ENCODE data around the gene FKBP7. TPM values are rescaled to one million over a fixed set of nuclear protein-coding genes. Genes with fewer than 3 reads are reported as not detected.

FKBP7 gene
- total RNA-seq, 1 donor from 2014 or later: 15.5 TPM

- DNase-seq (ENCODE audit: low spot score): no peak
- no peak for TF ChIP-seq CTCF (IDR thresholded peaks at IDR 0.05; ENCODE audit: unreplicated experiment)
- no peak overlapping the region for H3K27ac Mint-ChIP-seq (ENCODE audit: unreplicated experiment)
- peaks cover 13% of the 10 kb centered on the region for H3K36me3 Mint-ChIP-seq (ENCODE audit: low read depth, unreplicated experiment)
- H3K4me3 Mint-ChIP-seq (ENCODE audit: unreplicated experiment): no peak overlapping the region
- H3K9me3 Mint-ChIP-seq (ENCODE audit: unreplicated experiment): no peaks in the 10 kb centered on the region
- H3K27me3 Mint-ChIP-seq (ENCODE audit: unreplicated experiment): peaks cover 2% of the 10 kb centered on the region
- no peaks in the 10 kb centered on the region for H3K4me1 Mint-ChIP-seq (ENCODE audit: unreplicated experiment)
Measured at GRCh38 chr2:178491612-178492011, 13.2 kb upstream of the FKBP7 start.

GRCh38 chr2:178485356-178485755, 7.0 kb upstream of the FKBP7 start:
- DNase-seq (ENCODE audit: low spot score): no peak
- peaks cover 3% of the 10 kb centered on the region for H3K27me3 Mint-ChIP-seq (ENCODE audit: unreplicated experiment)
- H3K36me3 Mint-ChIP-seq (ENCODE audit: low read depth, unreplicated experiment): no peaks in the 10 kb centered on the region
- H3K4me3 Mint-ChIP-seq (ENCODE audit: unreplicated experiment): no peak overlapping the region
- peaks cover 14% of the 10 kb centered on the region for H3K4me1 Mint-ChIP-seq (ENCODE audit: unreplicated experiment)
- no peak overlapping the region for H3K27ac Mint-ChIP-seq (ENCODE audit: unreplicated experiment)
- TF ChIP-seq CTCF (IDR thresholded peaks at IDR 0.05; ENCODE audit: unreplicated experiment): no peak
- H3K9me3 Mint-ChIP-seq (ENCODE audit: unreplicated experiment): no peaks in the 10 kb centered on the region

- no peaks in the 10 kb centered on the region for H3K9me3 Mint-ChIP-seq (ENCODE audit: unreplicated experiment)
- H3K27ac Mint-ChIP-seq (ENCODE audit: unreplicated experiment): no peak overlapping the region
- no peak for DNase-seq (ENCODE audit: low spot score)
- no peaks in the 10 kb centered on the region for H3K36me3 Mint-ChIP-seq (ENCODE audit: low read depth, unreplicated experiment)
- no peak for TF ChIP-seq CTCF (IDR thresholded peaks at IDR 0.05; ENCODE audit: unreplicated experiment)
- peaks cover 5% of the 10 kb centered on the region for H3K27me3 Mint-ChIP-seq (ENCODE audit: unreplicated experiment)
- H3K4me1 Mint-ChIP-seq (ENCODE audit: unreplicated experiment): peaks cover 14% of the 10 kb centered on the region
- no peak overlapping the region for H3K4me3 Mint-ChIP-seq (ENCODE audit: unreplicated experiment)
Measured at GRCh38 chr2:178484245-178485041, 6.0 kb upstream of the FKBP7 start.

- no peaks in the 10 kb centered on the region for H3K9me3 Mint-ChIP-seq (ENCODE audit: unreplicated experiment)
- H3K36me3 Mint-ChIP-seq (ENCODE audit: low read depth, unreplicated experiment): no peaks in the 10 kb centered on the region
- TF ChIP-seq CTCF (IDR thresholded peaks at IDR 0.05; ENCODE audit: unreplicated experiment): no peak
- no peak overlapping the region for H3K4me3 Mint-ChIP-seq (ENCODE audit: unreplicated experiment)
- peaks cover 5% of the 10 kb centered on the region for H3K27me3 Mint-ChIP-seq (ENCODE audit: unreplicated experiment)
- no peak for DNase-seq (ENCODE audit: low spot score)
- peaks cover 14% of the 10 kb centered on the region for H3K4me1 Mint-ChIP-seq (ENCODE audit: unreplicated experiment)
- H3K27ac Mint-ChIP-seq (ENCODE audit: unreplicated experiment): no peak overlapping the region
Measured at GRCh38 chr2:178482437-178482836, 4.0 kb upstream of the FKBP7 start.
